Right renal cortex interstitium (tissue), 3 donors: Measurements from ENCODE around the gene CACNA1F. TPM values are rescaled to one million over a fixed set of nuclear protein-coding genes. Genes with fewer than 3 reads are reported as not detected.
"Not testable (repeated sequence)": the region's sequence is repeated elsewhere in the genome, so short reads cannot be mapped to it uniquely, and the experiment has no call there.

Experiments used
- DNase-seq, 3 donors: peaks; one replicate each; pipeline ENCODE4 v3.0.0-alpha.2; 2013; ENCODE audit warnings: low read depth in 3 of 3, low spot score in 2 of 3
- polyA plus RNA-seq, 3 donors: library from polyadenylated mRNA; unstranded; fragments of 120-200 nt; gene quantifications; one replicate each; pipeline ENCODE4 v1.2.1, GENCODE V29; 2013; ENCODE audit not compliant: insufficient read length in 3 of 3

Gene CACNA1F
- polyA plus RNA-seq, 3 donors, result 0.15 to 0.29 (median 0.17) TPM

- no peak for DNase-seq
Measured at GRCh38 chrX:49178537-49178936, 54.6 kb downstream of the CACNA1F start.

- no peak for DNase-seq
Measured at GRCh38 chrX:49177873-49178480, 55.2 kb downstream of the CACNA1F start.

- no peak for DNase-seq
Measured at GRCh38 chrX:49177338-49177833, 55.8 kb downstream of the CACNA1F start.

GRCh38 chrX:49176421-49177326 is 56.5 kb downstream of the CACNA1F start:
- no peak for DNase-seq

- no peak for DNase-seq
Measured at GRCh38 chrX:49175435-49176274, 57.5 kb downstream of the CACNA1F start.

- no peak for DNase-seq
Measured at GRCh38 chrX:49174723-49175122, 58.4 kb downstream of the CACNA1F start.

- DNase-seq, result not testable (repeated sequence)
Measured at GRCh38 chrX:49173544-49173943, 59.6 kb downstream of the CACNA1F start.

GRCh38 chrX:49172280-49172780 is 60.8 kb downstream of the CACNA1F start:
- no peak for DNase-seq

- no peak for DNase-seq
Measured at GRCh38 chrX:49171752-49172279, 61.3 kb downstream of the CACNA1F start, which contains the start of gene PLP2. Gene PLP2, plus strand, starts transcription at chrX:49171898. Its CDS starts 103 bp downstream, at chrX:49172001.

GRCh38 chrX:49167740-49168108 is 65.4 kb downstream of the CACNA1F start:
- DNase-seq, result no peak

GRCh38 chrX:49166914-49167739 is 66.0 kb downstream of the CACNA1F start:
- DNase-seq, result no peak

GRCh38 chrX:49165901-49166881 is 66.9 kb downstream of the CACNA1F start:
- peak in 1 of 3 donors; percentile 59 for DNase-seq

GRCh38 chrX:49164589-49165360 is 68.4 kb downstream of the CACNA1F start:
- no peak for DNase-seq

GRCh38 chrX:49163555-49164419 is 69.4 kb downstream of the CACNA1F start:
- DNase-seq, result peak in 1 of 3 donors; percentile 55

GRCh38 chrX:49162620-49163019 is 70.5 kb downstream of the CACNA1F start, which contains the start of gene MAGIX:
Gene MAGIX, plus strand, starts transcription at chrX:49162758. Its CDS starts 132 bp downstream, at chrX:49162890.
- no peak for DNase-seq

- DNase-seq, result no peak
Measured at GRCh38 chrX:49161632-49162031, 71.5 kb downstream of the CACNA1F start.
